Measurements from ENCODE around the gene KCNK17.

- no peak for TF ChIP-seq POLR2A (IDR thresholded peaks at IDR 0.05; ENCODE audit: extremely low read depth, insufficient read length)
- TF ChIP-seq CTCF (IDR thresholded peaks at IDR 0.05; ENCODE audit: low read depth, low read length): no peak
- no peak for TF ChIP-seq MYC (IDR thresholded peaks at IDR 0.05; ENCODE audit: low read depth, low read length)
- no peak for TF ChIP-seq MAX (IDR thresholded peaks at IDR 0.05; ENCODE audit: low read depth, low read length)
Measured at GRCh38 chr6:39328066-39328465, 13.8 kb upstream of the KCNK17 start.

All from NB4 (cell line).